Activated naive CD8-positive, alpha-beta T cell treated with anti-CD3 and anti-CD28 coated beads, Interleukin-2, amount 10 ng/mL, durations not matched to agents 7 days and 5 days (primary cell): ENCODE measurements around the gene POLR1H. TPM values are rescaled to one million over a fixed set of nuclear protein-coding genes. Genes with fewer than 3 reads are reported as not detected.
A peak's percentile ranks its signal among the peaks of the same experiment; 100 is the strongest.

Experiments
- ATAC-seq: fragments of 150-1000 bp; cut with Tn5 transposase; one replicate; pipeline ENCODE4 v1.10.0; 2021; ENCODE audit warnings: low read depth, moderate library complexity
- POLR2A ChIA-PET: fragments of 350-600 bp; sonication (Branson Sonifier 250); formaldehyde crosslinking; loops from one replicate; lab custom pipeline; 2021; ENCODE audit warnings: antibody characterized with exemption; lab: Charles Lee
- DNase-seq: peaks from one replicate; pipeline ENCODE4 v3.0.0; 2021
- H3K27ac Mint-ChIP-seq: one replicate; pipeline ENCODE4 v1.8.0; 2022; ENCODE audit warnings: mild to moderate bottlenecking, mixed read lengths
- H3K27me3 Mint-ChIP-seq: one replicate; pipeline ENCODE4 v1.8.0; 2022; ENCODE audit warnings: mild to moderate bottlenecking, moderate library complexity, mixed read lengths
- H3K36me3 Mint-ChIP-seq: one replicate; pipeline ENCODE4 v1.8.0; 2021; ENCODE audit warnings: mild to moderate bottlenecking, mixed read lengths
- H3K4me1 Mint-ChIP-seq: one replicate; pipeline ENCODE4 v1.8.0; 2021; ENCODE audit warnings: mixed read lengths
- H3K4me3 Mint-ChIP-seq: one replicate; pipeline ENCODE4 v1.8.0; 2022; ENCODE audit warnings: mild to moderate bottlenecking, moderate library complexity, mixed read lengths
- H3K9me3 Mint-ChIP-seq: one replicate; pipeline ENCODE4 v1.8.0; 2021; ENCODE audit warnings: mixed read lengths
- total RNA-seq, 2 experiments: library from RNA; stranded (reverse); gene quantifications; one replicate each; pipeline ENCODE4 v1.2.3, GENCODE V29; 2021

Gene POLR1H
- total RNA-seq, 2 experiments from 2014 or later = 55.5 to 55.6 TPM

DNA sequence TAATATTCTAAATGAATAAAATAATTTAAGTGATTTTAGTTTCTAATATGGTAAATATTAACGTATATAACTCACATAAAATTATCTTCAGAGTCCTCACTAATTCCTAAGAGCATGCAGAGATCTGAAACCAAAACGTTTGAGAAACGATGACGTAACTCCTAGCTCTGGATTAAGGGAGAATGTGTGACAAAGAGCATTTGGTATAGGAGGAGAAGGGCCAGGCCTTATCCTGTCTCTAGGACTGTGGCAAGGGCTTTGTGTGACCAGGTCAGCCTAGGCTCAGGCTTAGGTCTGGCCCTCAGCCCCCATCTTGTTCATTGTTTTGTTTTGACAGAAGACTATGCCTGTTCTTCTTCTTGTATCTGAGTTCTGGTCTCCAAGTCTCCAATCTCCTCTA, 19.2 kb upstream of the POLR1H start:
- peaks cover 6% of the 10 kb centered on the region for H3K4me1 Mint-ChIP-seq
- ATAC-seq (no peak), DNase-seq (no peak)
- no peaks in the 10 kb centered on the region for H3K9me3 Mint-ChIP-seq
- H3K27ac Mint-ChIP-seq = no peak overlapping the region
- H3K27me3 Mint-ChIP-seq = no peaks in the 10 kb centered on the region
- POLR2A ChIA-PET = interaction anchor here (0.7 kb wide), 1 partner anchor 297 kb away, joined by 3 read pairs; no protein-coding TSS in a partner anchor
- H3K4me3 Mint-ChIP-seq = no peak overlapping the region
- H3K36me3 Mint-ChIP-seq = no peaks in the 10 kb centered on the region

DNA sequence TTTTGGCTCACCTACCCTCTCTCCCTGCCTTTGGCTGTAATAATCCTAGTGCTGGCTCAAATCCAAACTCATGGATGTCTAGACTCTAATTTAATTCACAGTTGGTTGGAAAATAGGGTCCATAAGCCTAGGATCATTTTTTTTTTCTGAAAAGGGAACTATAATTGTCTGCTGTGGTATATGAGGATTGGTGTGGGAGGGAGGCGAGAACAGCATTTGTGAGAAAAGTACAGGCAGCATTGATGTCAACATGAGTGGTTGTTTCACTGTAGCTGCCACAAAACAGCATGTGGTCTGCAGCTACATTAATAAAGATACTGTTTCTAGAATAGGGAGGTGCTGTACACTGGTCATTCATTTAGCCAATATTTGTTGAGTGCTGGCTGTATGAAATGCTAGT, 18.6 kb upstream of the POLR1H start:
- ATAC-seq = no peak
- no peak overlapping the region for H3K27ac Mint-ChIP-seq
- no peaks in the 10 kb centered on the region for H3K36me3 Mint-ChIP-seq
- no peaks in the 10 kb centered on the region for H3K27me3 Mint-ChIP-seq
- H3K4me3 Mint-ChIP-seq = no peak overlapping the region
- POLR2A ChIA-PET = interaction anchor here (0.7 kb wide), 1 partner anchor 298 kb away, joined by 3 read pairs; no protein-coding TSS in a partner anchor
- DNase-seq = no peak
- H3K4me1 Mint-ChIP-seq = peaks cover 6% of the 10 kb centered on the region
- H3K9me3 Mint-ChIP-seq = no peaks in the 10 kb centered on the region

DNA sequence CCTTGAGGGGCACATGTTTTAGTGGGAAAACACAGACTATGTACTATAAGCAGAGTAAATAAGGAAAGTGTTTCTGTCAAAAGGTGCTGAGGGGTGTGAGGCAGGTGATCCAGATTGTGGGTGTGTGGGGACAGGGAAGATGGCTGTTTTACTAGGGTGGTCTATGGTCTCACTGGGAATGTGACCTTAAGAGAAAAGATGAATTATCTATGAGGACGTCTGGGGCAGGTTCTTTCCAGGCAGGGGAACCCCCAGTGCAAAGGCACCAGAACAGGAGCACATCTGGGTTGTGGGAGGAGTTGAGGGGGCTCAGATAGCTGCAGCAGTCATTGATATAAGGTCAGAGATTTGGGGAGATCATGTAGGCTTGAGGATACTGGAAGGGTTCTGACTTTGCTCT, 18.2 kb upstream of the POLR1H start:
- no peaks in the 10 kb centered on the region for H3K9me3 Mint-ChIP-seq
- H3K27ac Mint-ChIP-seq = no peak overlapping the region
- H3K4me3 Mint-ChIP-seq = no peak overlapping the region
- H3K27me3 Mint-ChIP-seq = no peaks in the 10 kb centered on the region
- peaks cover 6% of the 10 kb centered on the region for H3K4me1 Mint-ChIP-seq
- DNase-seq (no peak), ATAC-seq (no peak)
- POLR2A ChIA-PET = no interaction called here
- no peaks in the 10 kb centered on the region for H3K36me3 Mint-ChIP-seq

DNA sequence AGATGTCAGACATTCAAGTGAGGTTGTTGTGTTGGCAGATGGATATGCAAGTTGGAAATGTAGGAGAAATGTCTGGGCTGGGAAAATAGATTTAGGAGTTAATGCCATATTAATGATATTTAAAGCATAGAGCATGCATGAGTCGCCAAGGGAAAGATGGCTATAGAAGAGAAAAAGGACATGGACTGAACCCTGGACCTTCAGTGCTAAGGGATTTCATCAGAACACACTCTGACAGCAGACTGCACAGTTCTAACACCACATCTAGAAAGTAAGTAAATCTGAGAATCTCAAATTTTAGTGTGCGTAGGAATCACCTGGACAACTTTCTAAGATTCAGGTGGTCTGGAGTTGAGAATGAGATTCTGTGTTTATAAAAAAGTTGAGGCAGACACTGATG, 17.3 kb upstream of the POLR1H start:
- H3K9me3 Mint-ChIP-seq = no peaks in the 10 kb centered on the region
- no peaks in the 10 kb centered on the region for H3K36me3 Mint-ChIP-seq
- POLR2A ChIA-PET = no interaction called here
- no peaks in the 10 kb centered on the region for H3K27me3 Mint-ChIP-seq
- no peak for DNase-seq
- peaks cover 6% of the 10 kb centered on the region for H3K4me1 Mint-ChIP-seq
- no peak for ATAC-seq
- no peak overlapping the region for H3K27ac Mint-ChIP-seq
- no peak overlapping the region for H3K4me3 Mint-ChIP-seq

DNA sequence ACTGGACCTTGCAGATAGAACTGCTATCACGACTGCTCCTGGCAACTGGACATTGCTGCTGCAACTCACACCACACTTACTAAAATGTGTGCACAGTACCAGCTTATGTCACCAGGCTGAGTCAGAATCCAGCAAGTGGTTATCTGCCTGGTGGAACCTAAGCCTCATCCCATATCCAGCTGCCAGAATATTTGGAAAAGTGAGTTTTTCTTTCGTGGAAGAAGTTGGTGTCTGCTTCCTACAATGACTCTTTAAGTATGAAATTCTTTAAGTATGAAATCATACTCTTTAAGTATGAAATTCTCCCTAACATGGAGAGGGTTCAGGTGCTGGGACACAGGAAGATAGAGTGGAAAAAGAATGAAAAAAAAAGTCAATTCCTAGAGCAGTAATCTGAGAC, 16.4 kb upstream of the POLR1H start:
- DNase-seq = no peak
- POLR2A ChIA-PET = no interaction called here
- no peak for ATAC-seq
- no peak overlapping the region for H3K27ac Mint-ChIP-seq
- peaks cover 6% of the 10 kb centered on the region for H3K4me1 Mint-ChIP-seq
- no peaks in the 10 kb centered on the region for H3K36me3 Mint-ChIP-seq
- no peaks in the 10 kb centered on the region for H3K27me3 Mint-ChIP-seq
- H3K9me3 Mint-ChIP-seq = no peaks in the 10 kb centered on the region
- H3K4me3 Mint-ChIP-seq = no peak overlapping the region

DNA sequence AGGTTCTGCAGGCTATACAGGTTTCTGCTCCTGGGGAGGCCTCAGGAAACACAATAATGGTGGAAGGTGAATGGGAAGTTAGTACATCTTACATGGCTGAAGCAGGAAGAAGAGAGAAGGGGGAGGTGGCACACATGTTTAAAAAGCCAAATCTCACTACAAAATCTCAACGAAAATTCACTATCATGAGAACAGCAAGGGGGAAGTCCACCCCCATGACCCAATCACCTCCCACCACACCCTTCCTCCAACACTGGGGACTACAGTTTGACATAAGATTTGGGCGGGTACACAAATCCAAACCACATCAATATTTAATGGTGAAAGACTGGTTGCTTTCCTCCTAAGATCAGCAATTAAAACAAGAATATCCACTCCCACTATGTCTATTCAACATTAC, 13.8 kb upstream of the POLR1H start:
- peaks cover 6% of the 10 kb centered on the region for H3K4me1 Mint-ChIP-seq
- POLR2A ChIA-PET = interaction anchor here (0.6 kb wide), 1 partner anchor 1912 kb away, joined by 3 read pairs; no protein-coding TSS in a partner anchor
- H3K4me3 Mint-ChIP-seq = no peak overlapping the region
- no peak for DNase-seq
- H3K27me3 Mint-ChIP-seq = no peaks in the 10 kb centered on the region
- no peaks in the 10 kb centered on the region for H3K9me3 Mint-ChIP-seq
- ATAC-seq = no peak
- no peak overlapping the region for H3K27ac Mint-ChIP-seq
- no peaks in the 10 kb centered on the region for H3K36me3 Mint-ChIP-seq

DNA sequence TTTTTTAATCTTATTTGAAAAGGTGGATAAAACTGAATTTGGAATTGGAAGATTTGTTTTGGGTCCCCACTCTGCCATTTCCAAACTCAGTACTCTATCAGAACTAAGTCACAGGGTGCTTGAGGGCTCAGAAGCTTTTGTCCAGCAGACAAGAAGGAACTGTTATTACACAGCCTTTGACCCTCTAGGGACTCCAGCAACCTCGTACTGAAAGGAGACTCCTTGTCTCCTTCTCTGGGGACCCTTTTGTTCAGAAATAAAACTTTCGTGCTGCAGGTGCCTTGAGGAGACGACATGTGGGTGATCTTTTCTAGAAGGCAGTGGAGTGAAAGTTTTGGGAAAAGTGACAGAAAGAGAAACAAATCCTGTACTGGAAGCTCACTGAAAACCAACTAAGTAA, 7.4 kb upstream of the POLR1H start:
- Mint-ChIP-seq H3K4me1 (peaks cover 3% of the 10 kb centered on the region), H3K9me3 (no peaks in the 10 kb centered on the region), H3K27me3 (no peaks in the 10 kb centered on the region), H3K27ac (no peak overlapping the region), H3K36me3 (peaks cover 8% of the 10 kb centered on the region), H3K4me3 (no peak overlapping the region)
- POLR2A ChIA-PET = no interaction called here
- no peak for DNase-seq
- ATAC-seq = no peak

DNA sequence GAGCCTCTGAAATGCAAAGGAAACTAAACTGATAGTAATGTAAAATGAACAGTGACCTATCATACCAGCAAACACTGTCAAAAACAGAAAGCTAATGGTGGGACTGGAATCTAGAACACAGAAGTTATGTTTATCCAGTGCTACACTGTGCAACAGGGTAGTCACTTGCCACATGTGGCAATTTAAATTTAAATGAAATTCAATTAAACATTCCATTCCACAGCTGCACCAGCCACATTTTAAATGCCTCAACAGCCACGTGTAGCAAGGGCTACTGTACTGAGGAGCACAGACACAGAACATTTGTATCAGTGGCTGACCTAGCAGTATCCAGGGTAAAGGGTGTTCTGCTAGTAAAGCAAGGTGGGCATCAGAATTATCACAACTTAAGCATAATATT, 5.6 kb upstream of the POLR1H start:
- H3K9me3 Mint-ChIP-seq = no peaks in the 10 kb centered on the region
- no peaks in the 10 kb centered on the region for H3K27me3 Mint-ChIP-seq
- peaks cover 11% of the 10 kb centered on the region for H3K4me1 Mint-ChIP-seq
- H3K4me3 Mint-ChIP-seq = no peak overlapping the region
- POLR2A ChIA-PET = no interaction called here
- no peak overlapping the region for H3K27ac Mint-ChIP-seq
- DNase-seq (no peak), ATAC-seq (no peak)
- H3K36me3 Mint-ChIP-seq = peaks cover 8% of the 10 kb centered on the region

DNA sequence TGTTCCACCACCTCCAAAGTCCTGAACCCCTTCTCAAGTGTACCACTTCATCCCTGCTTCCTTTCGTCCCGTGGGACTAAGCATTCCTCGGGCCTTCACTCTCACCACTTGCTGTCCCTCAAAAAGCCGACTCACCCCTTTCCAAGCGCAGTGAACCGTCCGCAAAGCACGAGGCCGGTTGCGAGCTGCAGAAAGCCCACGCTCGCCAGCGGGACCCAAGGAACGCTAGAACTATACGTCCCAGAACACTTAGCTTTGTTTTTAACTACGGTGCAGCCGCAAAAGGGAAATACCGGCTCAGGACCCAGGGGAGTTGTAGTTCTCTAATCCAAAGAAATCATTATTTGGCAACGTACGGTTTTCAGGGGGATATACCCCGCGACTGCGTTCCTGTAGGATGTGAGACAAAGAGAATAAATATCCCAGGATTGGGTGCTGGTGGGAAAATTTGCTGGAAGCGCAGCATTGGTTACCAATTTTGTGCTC, 416 bp upstream of the POLR1H start:
- Mint-ChIP-seq H3K4me1 (peaks cover 27% of the 10 kb centered on the region), H3K4me3 (peak overlapping the region; percentile 98), H3K36me3 (peaks cover 19% of the 10 kb centered on the region)

DNA sequence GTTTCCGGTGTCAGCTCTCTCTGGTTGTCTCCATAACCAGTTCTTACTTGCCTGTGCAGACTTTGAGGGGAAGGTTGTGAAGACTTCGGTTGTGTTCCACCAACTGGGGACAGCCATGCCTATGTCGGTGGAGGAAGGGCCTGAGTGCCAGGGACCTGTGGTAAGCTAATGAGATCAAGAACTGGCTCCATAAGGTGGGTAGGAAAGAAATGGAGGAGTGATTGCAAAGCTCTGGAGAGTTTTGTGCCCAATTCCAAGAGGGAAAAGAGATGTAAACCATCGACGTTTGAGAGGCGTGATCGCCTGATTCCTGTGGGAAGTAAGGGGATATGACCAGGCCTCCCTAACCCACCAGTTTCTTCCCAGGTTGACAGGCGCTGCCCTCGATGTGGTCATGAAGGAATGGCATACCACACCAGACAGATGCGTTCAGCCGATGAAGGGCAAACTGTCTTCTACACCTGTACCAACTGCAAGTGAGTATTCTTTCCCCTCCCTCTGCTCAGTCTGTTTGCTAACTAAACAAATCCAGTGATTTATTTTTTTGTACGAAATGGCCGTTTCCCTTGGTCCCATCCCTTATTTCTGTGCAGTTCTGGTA, 893 bp downstream of the POLR1H start:
- Mint-ChIP-seq H3K36me3 (peaks cover 19% of the 10 kb centered on the region), H3K27me3 (no peaks in the 10 kb centered on the region), H3K9me3 (no peaks in the 10 kb centered on the region), H3K4me1 (peaks cover 35% of the 10 kb centered on the region), H3K27ac (peak overlapping the region; percentile 99), H3K4me3 (peak overlapping the region; percentile 98)
- POLR2A ChIA-PET = interaction anchor here (0.7 to 2.9 kb wide), 12 partner anchors 8 to 354 kb away, joined by 3 to 13 read pairs (median 6); partner anchors contain the start of gene TRIM26
- DNase-seq (no peak), ATAC-seq (peak; percentile 62)

More for the DNA sequence above, 416 bp upstream of the POLR1H start:
- H3K27me3 Mint-ChIP-seq = no peaks in the 10 kb centered on the region
- POLR2A ChIA-PET = interaction anchor here (0.8 to 2.9 kb wide), 12 partner anchors 9 to 353 kb away, joined by 3 to 13 read pairs (median 6); partner anchors contain the start of gene TRIM26
- DNase-seq = peak; percentile 46
- peak overlapping the region; percentile 99 for H3K27ac Mint-ChIP-seq
- H3K9me3 Mint-ChIP-seq = no peaks in the 10 kb centered on the region
- peak; percentile 8 for ATAC-seq

DNA sequence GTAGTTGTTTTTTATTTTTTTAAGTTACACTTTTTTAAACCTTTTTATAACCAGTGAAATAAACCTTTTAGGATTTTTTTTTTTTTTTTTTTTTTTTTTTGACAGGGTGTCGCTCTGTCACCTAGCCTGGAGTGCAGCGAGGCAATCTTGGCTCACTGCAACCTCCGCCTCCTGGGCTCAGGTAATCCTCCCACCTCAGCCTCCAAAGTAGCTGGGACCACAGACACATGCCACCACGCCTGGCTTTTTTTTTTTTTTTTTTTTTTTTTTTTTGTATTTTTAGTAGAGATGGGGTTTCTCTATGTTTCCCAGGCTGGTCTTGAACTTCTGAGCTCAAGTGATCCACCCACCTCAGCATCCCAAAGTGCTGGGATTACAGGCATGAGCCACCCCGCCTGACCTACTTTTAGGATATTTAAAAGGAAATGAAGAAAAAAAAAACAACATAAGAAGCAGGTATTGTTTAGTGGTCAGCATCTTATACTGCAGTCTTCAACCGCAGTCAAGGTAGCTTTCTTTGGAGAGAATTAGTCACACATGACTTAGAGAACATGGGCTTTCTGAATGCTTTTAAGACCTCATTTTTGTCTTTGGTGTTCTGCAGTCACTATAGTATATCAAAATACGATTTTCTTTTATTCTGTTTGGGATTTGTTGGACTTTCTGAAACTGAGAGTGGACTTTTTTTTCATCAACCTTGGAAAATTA, 1.6 kb downstream of the POLR1H start:
- DNase-seq (no peak), ATAC-seq (no peak)
- peak overlapping the region; percentile 99 for H3K27ac Mint-ChIP-seq
- H3K4me1 Mint-ChIP-seq = peaks cover 38% of the 10 kb centered on the region
- H3K4me3 Mint-ChIP-seq = peak overlapping the region; percentile 98
- no peaks in the 10 kb centered on the region for H3K9me3 Mint-ChIP-seq
- H3K27me3 Mint-ChIP-seq = no peaks in the 10 kb centered on the region
- H3K36me3 Mint-ChIP-seq = peaks cover 19% of the 10 kb centered on the region
- POLR2A ChIA-PET = interaction anchor here (0.7 to 2.9 kb wide), 5 partner anchors 8 to 384 kb away, joined by 3 to 13 read pairs (median 5); no protein-coding TSS in a partner anchor

DNA sequence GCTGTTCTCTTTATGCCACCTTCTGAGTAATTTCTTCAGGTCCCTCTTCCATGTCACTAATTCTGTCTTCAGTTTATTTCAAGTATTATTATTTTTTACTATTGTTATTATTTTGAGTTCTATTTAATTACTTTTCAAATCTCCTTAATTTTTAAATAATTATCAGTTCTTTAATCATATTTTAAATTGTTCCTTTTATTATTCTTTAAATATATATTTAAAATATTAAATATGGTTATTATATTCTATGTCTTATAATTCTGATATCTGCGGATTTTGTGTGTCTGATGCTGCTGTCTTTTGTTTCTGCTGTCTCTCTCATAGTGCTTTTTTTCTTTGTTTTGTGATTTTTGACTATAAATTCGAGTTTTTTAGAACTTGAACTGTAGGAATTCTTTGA, 2.2 kb downstream of the POLR1H start:
- ATAC-seq (no peak), DNase-seq (no peak)
- Mint-ChIP-seq H3K27me3 (no peaks in the 10 kb centered on the region), H3K36me3 (peaks cover 20% of the 10 kb centered on the region), H3K9me3 (no peaks in the 10 kb centered on the region), H3K4me3 (peak overlapping the region; percentile 42), H3K4me1 (peaks cover 45% of the 10 kb centered on the region), H3K27ac (peak overlapping the region; percentile 19)
- POLR2A ChIA-PET = no interaction called here

DNA sequence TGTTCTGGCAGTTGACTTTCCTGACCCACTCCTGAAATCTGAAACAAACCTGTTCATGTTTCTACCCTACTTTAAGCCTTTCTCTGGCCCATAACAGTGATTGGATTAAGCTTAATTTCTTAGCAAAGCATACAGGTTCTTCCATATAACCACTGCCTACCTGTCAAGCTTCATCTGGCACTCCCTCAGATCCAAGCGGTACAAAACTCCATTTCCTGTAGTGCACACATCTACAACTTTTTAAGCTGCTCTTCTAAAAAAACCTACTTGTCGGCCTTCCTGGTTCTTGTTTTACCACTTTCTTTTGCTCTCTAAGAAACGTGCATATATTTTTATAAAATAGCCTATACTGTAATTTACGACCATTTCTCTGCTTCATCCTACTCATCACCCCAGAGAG, 5.0 kb downstream of the POLR1H start:
- DNase-seq = no peak
- peaks cover 6% of the 10 kb centered on the region for H3K27me3 Mint-ChIP-seq
- H3K27ac Mint-ChIP-seq = peak overlapping the region; percentile 97
- peaks cover 36% of the 10 kb centered on the region for H3K36me3 Mint-ChIP-seq
- H3K4me1 Mint-ChIP-seq = peaks cover 41% of the 10 kb centered on the region
- ATAC-seq = no peak
- peak overlapping the region; percentile 97 for H3K4me3 Mint-ChIP-seq
- no peaks in the 10 kb centered on the region for H3K9me3 Mint-ChIP-seq
- POLR2A ChIA-PET = interaction anchor here (1.1 to 1.7 kb wide), 5 partner anchors 9 to 317 kb away, joined by 4 to 12 read pairs (median 5); partner anchors contain the start of genes RNF39, TRIM26 and TRIM39
